B cell (primary cell): ENCODE data around the gene FAM3A. TPM values are rescaled to one million over a fixed set of nuclear protein-coding genes. Genes with fewer than 3 reads are reported as not detected.

ENCODE experiments used
- ATAC-seq: fragments of 200-7000 bp; cut with Tn5 transposase; one replicate; pipeline ENCODE4 v1.10.0; 2021; ENCODE audit warnings: low read depth, mild to moderate bottlenecking, moderate number of reproducible peaks, moderate library complexity
- CTCF ChIA-PET: fragments of 350-600 bp; sonication (Branson Sonifier 250); formaldehyde crosslinking; loops from one replicate; lab custom pipeline; 2021; ENCODE audit warnings: antibody characterized with exemption, inconsistent platforms; lab: Charles Lee
- POLR2A ChIA-PET: fragments of 350-600 bp; sonication (Branson Sonifier 250); formaldehyde crosslinking; loops from one replicate; lab custom pipeline; 2021; ENCODE audit warnings: antibody characterized with exemption; lab: Charles Lee
- DNase-seq: peaks from one replicate; pipeline ENCODE4 v3.0.0; 2013
- H2AFZ ChIP-seq: 2 replicates; pipeline ENCODE4 v1.6.1; 2012; ENCODE audit warnings: mild to moderate bottlenecking, low read depth, low read length; ENCODE audit not compliant: insufficient read depth, poor library complexity, severe bottlenecking
- H3K27ac ChIP-seq, 2 donors: 1 replicate in 1 of 2; 2 replicates in 1 of 2; pipeline ENCODE4 v1.5.1; 2012 to 2013; ENCODE audit warnings: low read length in 2 of 2, mild to moderate bottlenecking in 2 of 2, moderate library complexity in 1 of 2
- H3K27me3 ChIP-seq, 4 experiments: fragments of 200-600 bp in 1 of 4; sonication (generic) in 1 of 4; replicated peaks in 1 of 4; 1 replicate in 2 of 4; 2 replicates in 2 of 4; pipeline versions ENCODE4 v1.6.1 to v1.7.0; 2013 to 2016; ENCODE audit warnings: low read length in 3 of 4, mild to moderate bottlenecking in 2 of 4, mixed read lengths in 1 of 4, moderate library complexity in 1 of 4; ENCODE audit not compliant: insufficient read depth in 4 of 4, control insufficient read depth in 3 of 4; ENCODE audit errors: control extremely low read depth in 1 of 4
- H3K36me3 ChIP-seq, 2 experiments: replicated peaks in 1 of 2; 1 replicate in 1 of 2; 2 replicates in 1 of 2; pipeline versions ENCODE4 v1.6.1 to v1.7.1; 2013; ENCODE audit warnings: low read length in 1 of 2; ENCODE audit not compliant: insufficient read depth in 2 of 2, control insufficient read depth in 1 of 2; ENCODE audit errors: control extremely low read depth in 1 of 2, extremely low read depth in 1 of 2
- H3K4me1 ChIP-seq, 2 donors: fragments of 200-600 bp in 1 of 2; sonication (generic) in 1 of 2; 1 replicate in 1 of 2; 2 replicates in 1 of 2; pipeline versions ENCODE4 v1.5.1 to v1.6.1; 2013 to 2017; ENCODE audit warnings: low read length in 2 of 2; ENCODE audit not compliant: control insufficient read depth in 2 of 2, insufficient read depth in 2 of 2
- H3K4me2 ChIP-seq: replicated peaks from 2 replicates; pipeline ENCODE3; 2012; ENCODE audit warnings: mild to moderate bottlenecking, low read depth, low read length; ENCODE audit not compliant: poor library complexity, severe bottlenecking
- H3K4me3 ChIP-seq, 5 experiments: fragments of 200-600 bp in 1 of 5; sonication (generic) in 1 of 5; 1 replicate in 3 of 5; 2 replicates in 2 of 5; pipeline versions ENCODE4 v1.5.1 to v1.7.0; 2011 to 2016; ENCODE audit warnings: low read length in 4 of 5, mild to moderate bottlenecking in 4 of 5, low read depth in 2 of 5, control low read depth in 1 of 5, moderate library complexity in 1 of 5; ENCODE audit not compliant: insufficient read depth in 1 of 5; ENCODE audit errors: control extremely low read depth in 1 of 5, extremely low read depth in 1 of 5
- H3K79me2 ChIP-seq: fragments of 200-600 bp; sonication (generic); one replicate; pipeline ENCODE4 v1.6.0; 2016; ENCODE audit warnings: low read length; ENCODE audit not compliant: control insufficient read depth, insufficient read depth
- H3K9ac ChIP-seq: fragments of 200-600 bp; sonication (generic); 2 replicates; pipeline ENCODE4 v1.6.1; 2017; ENCODE audit warnings: mild to moderate bottlenecking, low read length, moderate library complexity
- H3K9me3 ChIP-seq, 3 donors: one replicate each; pipeline versions ENCODE4 v1.6.1 to v1.7.1; 2013; ENCODE audit warnings: low read length in 2 of 3; ENCODE audit not compliant: control insufficient read depth in 2 of 3, insufficient read depth in 1 of 3; ENCODE audit errors: control extremely low read depth in 1 of 3
- H4K20me1 ChIP-seq: 2 replicates; pipeline ENCODE4 v1.6.0; 2012; ENCODE audit warnings: mild to moderate bottlenecking, low read length; ENCODE audit not compliant: insufficient read depth, control insufficient read depth, poor library complexity, severe bottlenecking
- H3K27ac Mint-ChIP-seq: one replicate; pipeline ENCODE4 v1.8.0; 2021; ENCODE audit warnings: mixed read lengths
- H3K27me3 Mint-ChIP-seq: one replicate; pipeline ENCODE4 v1.8.0; 2021; ENCODE audit warnings: mixed read lengths
- H3K4me1 Mint-ChIP-seq: one replicate; pipeline ENCODE4 v1.8.0; 2021; ENCODE audit warnings: mixed read lengths
- H3K4me3 Mint-ChIP-seq: one replicate; pipeline ENCODE4 v1.8.0; 2021; ENCODE audit warnings: mixed read lengths
- H3K9me3 Mint-ChIP-seq: one replicate; pipeline ENCODE4 v1.8.0; 2022; ENCODE audit warnings: mixed read lengths; ENCODE audit not compliant: insufficient read depth
- EZH2 ChIP-seq: IDR thresholded peaks from 2 replicates; pipeline ENCODE4 v1.6.1; 2012; ENCODE audit warnings: borderline replicate concordance, low read depth, mild to moderate bottlenecking, moderate library complexity, low read length; ENCODE audit not compliant: insufficient read depth, poor library complexity, severe bottlenecking
- WGBS: methylation state at CpG from one replicate; pipeline ENCODE4 v1.1.5; 2013; ENCODE audit warnings: missing lambda C conversion rate; ENCODE audit not compliant: insufficient coverage; 5-methylcytosine and 5-hydroxymethylcytosine counted together
- intact Hi-C: fragments of 100-400 bp; cut with micrococcal nuclease; formaldehyde crosslinking; loops from one replicate; pipeline ENCODE4 v1.10.0; 2022
- polyA plus RNA-seq: library from polyadenylated mRNA; depleted of rRNA; stranded (reverse); fragments of >200 nt; gene quantifications from 2 replicates; pipeline ENCODE4 v1.2.3, GENCODE V29; 2012
- total RNA-seq, 2 donors: library from RNA; stranded (reverse); fragments of 120-200 nt in 1 of 2; gene quantifications; 1 replicate in 1 of 2; 2 replicates in 1 of 2; pipeline versions ENCODE4 v1.2.3 to v1.2.4, GENCODE V29; 2013 to 2022
- TF ChIP-seq, protein P1 (sequence below): fragments of 200-600 bp; IDR thresholded peaks from one replicate; pipeline ENCODE4 v1.8.0; 2022; ENCODE audit warnings: antibody characterized with exemption, mild to moderate bottlenecking

FAM3A gene
- total and polyA plus RNA-seq, 2 donors (not counting 1 experiment from before 2014, with no cell fraction given) = 39.6 to 59.4 TPM

GRCh38 chrX:154490021-154490413, 26.0 kb downstream of the FAM3A start:
- Histone ChIP-seq H2AFZ (peak overlapping the region; percentile 74), H3K4me2 (peak overlapping the region; percentile 80), H3K9me3 (no peaks in the 10 kb centered on the region), H3K27ac (peak overlapping the region; percentile 63 to 78), H3K9ac (peak overlapping the region; percentile 67), H3K27me3 (no peaks in the 10 kb centered on the region), H3K79me2 (peaks cover 6% of the 10 kb centered on the region), H4K20me1 (no peaks in the 10 kb centered on the region), H3K4me1 (peaks cover 5 to 39% of the 10 kb centered on the region in 2 donors), H3K4me3 (peak overlapping the region in 4 of 5 experiments; percentile 53 to 65 (median 60)), H3K36me3 (peaks cover 0 to 5% of the 10 kb centered on the region in 2 experiments)
- POLR2A ChIA-PET = interaction anchor here (0.7 to 1.8 kb wide), 7 partner anchors 12 to 563 kb away, joined by 3 to 13 read pairs (median 6); partner anchors contain the start of genes FAM3A and RPL10
- ATAC-seq = peak; percentile 1
- Mint-ChIP-seq H3K4me3 (peak overlapping the region; percentile 89), H3K27me3 (no peaks in the 10 kb centered on the region), H3K27ac (peak overlapping the region; percentile 89), H3K4me1 (peaks cover 17% of the 10 kb centered on the region), H3K9me3 (no peaks in the 10 kb centered on the region)
- no peak for DNase-seq
- WGBS = 0% methylated on average over 11 of the region's 19 CpGs
- TF ChIP-seq EZH2 = no peak
- TF ChIP-seq, protein P1, sequence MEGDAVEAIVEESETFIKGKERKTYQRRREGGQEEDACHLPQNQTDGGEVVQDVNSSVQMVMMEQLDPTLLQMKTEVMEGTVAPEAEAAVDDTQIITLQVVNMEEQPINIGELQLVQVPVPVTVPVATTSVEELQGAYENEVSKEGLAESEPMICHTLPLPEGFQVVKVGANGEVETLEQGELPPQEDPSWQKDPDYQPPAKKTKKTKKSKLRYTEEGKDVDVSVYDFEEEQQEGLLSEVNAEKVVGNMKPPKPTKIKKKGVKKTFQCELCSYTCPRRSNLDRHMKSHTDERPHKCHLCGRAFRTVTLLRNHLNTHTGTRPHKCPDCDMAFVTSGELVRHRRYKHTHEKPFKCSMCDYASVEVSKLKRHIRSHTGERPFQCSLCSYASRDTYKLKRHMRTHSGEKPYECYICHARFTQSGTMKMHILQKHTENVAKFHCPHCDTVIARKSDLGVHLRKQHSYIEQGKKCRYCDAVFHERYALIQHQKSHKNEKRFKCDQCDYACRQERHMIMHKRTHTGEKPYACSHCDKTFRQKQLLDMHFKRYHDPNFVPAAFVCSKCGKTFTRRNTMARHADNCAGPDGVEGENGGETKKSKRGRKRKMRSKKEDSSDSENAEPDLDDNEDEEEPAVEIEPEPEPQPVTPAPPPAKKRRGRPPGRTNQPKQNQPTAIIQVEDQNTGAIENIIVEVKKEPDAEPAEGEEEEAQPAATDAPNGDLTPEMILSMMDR = no peak
- intact Hi-C loops = loop anchor here (1.0 to 5.0 kb wide), 5 partner anchors 11 to 93 kb away; partner anchors contain the start of genes FAM3A, LAGE3, PLXNA3 and RPL10
- CTCF ChIA-PET = interaction anchor here (1.0 to 1.9 kb wide), 8 partner anchors 8 to 116 kb away, joined by 3 to 11 read pairs (median 4); partner anchors contain the start of genes PLXNA3, RPL10 and TAFAZZIN

DNA sequence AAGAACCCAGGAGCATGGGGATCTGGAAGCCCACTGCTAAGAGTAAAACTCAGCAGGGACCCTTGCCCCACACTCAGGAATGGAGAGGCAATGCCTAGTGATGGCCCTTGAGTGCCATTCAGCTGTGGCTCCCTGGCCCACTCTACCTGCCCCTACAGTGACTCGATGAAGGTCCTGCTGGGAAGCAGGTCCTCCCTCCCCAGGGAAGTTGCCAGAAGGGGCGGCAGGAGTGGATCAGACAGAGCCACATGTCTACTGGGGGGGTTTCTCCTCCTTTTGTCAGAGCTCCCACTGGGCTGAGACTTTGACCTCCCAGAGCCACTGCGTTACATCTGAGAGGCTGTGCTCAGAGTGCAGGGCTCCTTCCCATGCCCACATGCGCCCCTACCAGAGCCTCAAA, 26.9 kb downstream of the FAM3A start:
- Histone ChIP-seq H2AFZ (no peak overlapping the region), H3K9ac (no peak overlapping the region), H3K79me2 (peaks cover 14% of the 10 kb centered on the region), H3K4me2 (peak overlapping the region; percentile 80), H3K4me1 (peaks cover 5 to 42% of the 10 kb centered on the region in 2 donors), H3K4me3 (no peak overlapping the region), H3K27ac (no peak overlapping the region), H3K27me3 (no peaks in the 10 kb centered on the region), H3K9me3 (no peaks in the 10 kb centered on the region), H3K36me3 (peaks cover 0 to 9% of the 10 kb centered on the region in 2 experiments), H4K20me1 (no peaks in the 10 kb centered on the region)
- no peak for DNase-seq
- Mint-ChIP-seq H3K4me3 (peak overlapping the region; percentile 89), H3K27ac (peak overlapping the region; percentile 89), H3K27me3 (no peaks in the 10 kb centered on the region), H3K4me1 (peaks cover 17% of the 10 kb centered on the region), H3K9me3 (no peaks in the 10 kb centered on the region)
- ATAC-seq = no peak
- ChIA-PET CTCF (interaction anchor here (1.0 to 1.9 kb wide), 4 partner anchors 9 to 90 kb away, joined by 3 to 8 read pairs (median 5); partner anchors contain the start of genes PLXNA3 and TAFAZZIN), POLR2A (interaction anchor here (0.5 to 1.8 kb wide), 4 partner anchors 11 to 594 kb away, joined by 5 to 11 read pairs (median 6); partner anchors contain the start of gene RPL10)
- no CpG with 5 or more reads among the region's 4 CpGs for WGBS
- intact Hi-C loops = no loop called here
- TF ChIP-seq EZH2 = no peak
- TF ChIP-seq, protein P1 = no peak
